GM12892 (cell line): ENCODE measurements around the gene INF2.
"Not testable (repeated sequence)": the region's sequence is repeated elsewhere in the genome, so short reads cannot be mapped to it uniquely, and the experiment has no call there.

Experiments used
- DNase-seq: peaks from one replicate; pipeline ENCODE4 v3.0.0; 2011; ENCODE audit not compliant: insufficient read length
- FAIRE-seq: peaks from 2 replicates; lab custom pipeline; 2011; peaks lifted over from hg19 to GRCh38; lab: Jason Lieb, UNC
- POLR2A ChIP-seq: IDR thresholded peaks from 2 replicates; pipeline ENCODE4 v1.6.1; 2011; ENCODE audit warnings: low read depth, low read length, control low read depth
- POLR2AphosphoS5 ChIP-seq: IDR thresholded peaks from 2 replicates; pipeline ENCODE4 v1.6.1; 2011; ENCODE audit warnings: low read depth, low read length, control low read depth
- TAF1 ChIP-seq: IDR thresholded peaks from 2 replicates; pipeline ENCODE4 v1.6.1; 2011; ENCODE audit warnings: low read depth, mild to moderate bottlenecking, control low read depth, low read length, borderline replicate concordance

INF2 gene

DNA sequence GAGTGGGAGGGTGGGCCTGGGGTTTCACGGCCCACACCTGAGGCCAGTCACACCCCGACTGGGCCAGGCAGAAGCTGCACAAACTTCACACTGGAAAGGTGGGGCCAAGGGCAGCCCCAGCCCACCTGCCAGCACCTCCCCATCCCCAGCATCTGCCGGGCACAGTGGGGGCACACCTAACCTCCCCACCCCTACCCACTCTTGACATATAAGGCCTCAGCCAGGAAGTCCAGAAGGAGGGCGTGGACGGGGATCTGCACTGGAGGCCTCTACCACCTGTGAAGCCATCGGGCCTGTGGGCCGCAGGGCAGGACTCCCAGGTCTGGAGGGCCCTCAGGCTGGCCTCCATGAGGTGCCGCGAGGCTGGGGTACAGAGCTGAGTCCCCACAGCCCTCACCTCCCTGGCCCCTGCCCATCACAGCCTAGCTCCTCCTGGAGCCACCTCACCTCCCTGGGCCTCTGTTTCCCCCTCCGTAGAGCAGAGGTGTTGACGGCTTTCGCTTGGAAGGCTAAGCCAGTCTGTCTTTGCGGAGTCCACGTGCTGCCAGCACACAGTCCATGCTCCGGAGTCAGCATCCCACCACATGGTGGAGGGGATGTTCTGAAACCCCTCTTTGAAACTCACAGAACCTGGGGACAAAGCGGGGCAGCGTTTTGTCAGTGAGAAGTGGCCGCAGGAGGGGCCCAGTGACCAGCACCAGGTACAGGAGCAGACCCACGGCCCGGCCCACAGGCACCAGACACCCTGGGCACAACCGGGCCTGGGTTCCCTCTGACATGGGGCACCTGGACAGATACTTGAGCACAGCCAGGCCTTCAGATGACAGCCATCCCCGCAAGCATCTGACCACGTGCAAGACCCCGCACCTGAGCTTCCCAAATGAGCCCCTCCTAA lies 38.2 kb upstream of the INF2 start:
- no peak for DNase-seq
- FAIRE-seq, result no peak
- TF ChIP-seq POLR2AphosphoS5, result no peak
- no peak for TF ChIP-seq TAF1

DNA sequence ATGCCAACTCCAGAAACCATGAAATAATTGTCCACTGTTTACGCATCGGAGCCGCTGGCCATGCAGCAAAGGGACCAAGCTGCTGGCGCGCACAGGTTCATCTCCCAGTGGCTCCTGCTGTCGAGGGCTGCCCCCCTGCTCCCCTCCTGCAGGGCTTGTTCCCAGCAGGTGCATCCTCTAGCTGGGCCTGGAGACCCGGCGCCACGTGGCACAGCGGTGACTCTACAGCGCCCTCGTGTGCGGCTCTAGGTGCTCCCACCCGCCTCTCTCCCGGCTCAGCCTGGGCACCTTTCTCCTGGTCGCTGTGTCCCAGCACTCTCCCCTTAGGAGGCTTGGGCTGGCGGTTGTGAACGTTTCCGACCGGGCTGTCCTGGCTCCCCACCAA lies 37.5 kb upstream of the INF2 start:
- FAIRE-seq (no peak), DNase-seq (no peak)
- no peak for TF ChIP-seq POLR2A
- no peak for TF ChIP-seq TAF1
- TF ChIP-seq POLR2AphosphoS5, result no peak

DNA sequence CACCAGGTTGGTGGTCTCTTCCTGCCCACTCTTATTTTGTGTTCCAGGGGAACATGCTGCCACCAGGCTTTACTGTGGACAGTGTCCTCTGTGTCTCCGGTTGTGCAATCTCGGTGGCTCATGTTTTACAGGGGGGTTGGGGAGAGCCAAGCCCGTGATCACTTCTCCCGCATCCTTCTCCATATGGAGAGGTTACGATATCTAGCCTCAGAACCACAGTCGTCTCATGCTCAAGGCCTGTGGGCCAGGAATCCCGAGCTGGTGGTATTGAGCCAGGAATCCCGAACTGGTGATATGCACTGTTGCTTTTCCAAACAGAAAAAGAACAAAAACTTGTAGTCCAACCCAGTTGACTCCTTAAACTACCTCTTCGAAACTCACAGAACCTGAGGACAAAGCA lies 37.0 kb upstream of the INF2 start:
- no peak for TF ChIP-seq POLR2A
- no peak for TF ChIP-seq TAF1
- TF ChIP-seq POLR2AphosphoS5, result no peak
- DNase-seq (no peak), FAIRE-seq (no peak)

DNA sequence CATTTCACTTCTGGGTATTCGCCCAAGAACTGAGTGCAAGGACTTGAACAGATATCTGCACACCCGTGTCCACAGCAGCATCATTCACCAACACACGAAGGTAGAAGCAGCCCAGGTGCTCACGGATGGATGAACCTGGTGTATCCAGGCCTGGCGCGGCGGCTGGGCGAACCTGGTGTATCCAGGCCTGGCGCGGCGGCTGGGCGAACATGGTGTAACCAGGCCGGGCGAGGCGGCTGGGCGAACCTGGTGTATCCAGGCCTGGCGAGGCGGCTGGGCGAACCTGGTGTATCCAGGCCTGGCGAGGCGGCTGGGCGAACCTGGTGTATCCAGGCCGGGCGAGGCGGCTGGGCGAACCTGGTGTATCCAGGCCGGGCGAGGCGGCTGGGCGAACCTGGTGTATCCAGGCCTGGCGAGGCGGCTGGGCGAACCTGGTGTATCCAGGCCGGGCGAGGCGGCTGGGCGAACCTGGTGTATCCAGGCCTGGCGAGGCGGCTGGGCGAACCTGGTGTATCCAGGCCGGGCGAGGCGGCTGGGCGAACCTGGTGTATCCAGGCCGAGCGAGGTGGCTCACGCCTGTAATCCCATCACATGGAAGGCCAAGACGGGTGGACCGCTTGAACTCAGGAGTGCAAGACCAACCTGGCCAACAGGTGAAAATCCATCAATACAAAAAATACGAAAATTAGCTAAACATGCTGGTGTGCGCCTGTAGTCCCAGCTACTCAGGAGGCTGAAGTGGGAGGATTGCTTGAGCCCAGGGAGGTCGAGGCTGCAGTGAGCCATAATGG lies 36.1 kb upstream of the INF2 start:
- not testable (repeated sequence) for DNase-seq, FAIRE-seq

DNA sequence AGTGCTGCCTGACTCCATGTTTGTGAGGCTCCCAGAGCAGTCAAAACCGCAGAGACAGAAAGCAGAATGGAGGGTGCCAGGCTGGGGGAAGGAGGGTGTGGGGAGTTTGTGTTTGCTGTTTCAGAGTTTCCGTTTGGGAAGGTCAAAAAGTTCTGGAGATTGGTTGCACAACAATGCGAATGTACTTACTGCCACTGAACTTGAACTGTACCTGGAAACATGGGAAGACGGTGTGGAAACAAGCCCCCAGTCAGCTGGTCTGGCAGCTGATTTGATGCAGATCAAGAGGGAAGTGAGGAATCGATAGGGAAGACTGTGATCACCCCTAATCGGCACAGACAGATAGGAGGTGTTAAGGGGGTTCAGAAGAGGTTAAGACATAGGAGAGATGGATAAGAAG lies 35.3 kb upstream of the INF2 start:
- TF ChIP-seq TAF1 (no peak), POLR2A (no peak), POLR2AphosphoS5 (no peak)
- DNase-seq (no peak), FAIRE-seq (no peak)

DNA sequence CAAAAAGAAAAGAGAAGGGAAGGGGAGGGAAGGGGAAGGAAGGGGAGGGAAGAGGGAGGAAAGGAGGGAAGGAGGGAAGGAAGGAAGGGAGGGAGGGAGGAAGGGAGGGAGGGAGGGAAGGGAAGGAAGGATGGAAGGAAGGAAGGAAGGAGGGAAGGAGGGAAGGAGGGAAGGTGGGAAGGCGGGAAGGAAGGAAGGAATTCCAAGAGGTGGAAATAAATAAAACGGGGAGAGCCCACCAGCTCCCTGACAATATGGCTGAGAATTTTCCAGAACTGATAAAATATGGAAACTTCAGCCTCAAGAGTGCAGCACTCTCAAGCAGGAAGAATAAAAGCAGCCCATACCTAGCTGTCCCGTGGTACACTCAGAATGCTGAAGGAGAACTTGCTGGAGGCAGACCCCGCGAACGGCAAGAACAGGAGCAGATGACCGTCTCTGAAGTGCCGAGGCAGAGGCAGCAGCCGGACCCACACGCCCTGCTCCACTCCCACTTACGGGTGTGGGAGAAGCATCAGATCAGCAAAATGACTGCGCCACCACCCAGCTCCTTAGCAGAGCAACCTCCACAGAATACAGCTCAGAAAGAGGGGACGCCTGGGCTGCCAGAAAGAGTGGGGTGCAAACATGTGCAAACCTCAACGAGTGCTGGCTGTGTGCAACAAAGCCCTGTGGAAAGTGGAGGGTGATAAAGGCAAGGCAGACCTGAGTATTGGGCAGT lies 34.1 kb upstream of the INF2 start:
- TF ChIP-seq POLR2A (no peak), TAF1 (no peak), POLR2AphosphoS5 (no peak)
- DNase-seq (no peak), FAIRE-seq (no peak)

DNA sequence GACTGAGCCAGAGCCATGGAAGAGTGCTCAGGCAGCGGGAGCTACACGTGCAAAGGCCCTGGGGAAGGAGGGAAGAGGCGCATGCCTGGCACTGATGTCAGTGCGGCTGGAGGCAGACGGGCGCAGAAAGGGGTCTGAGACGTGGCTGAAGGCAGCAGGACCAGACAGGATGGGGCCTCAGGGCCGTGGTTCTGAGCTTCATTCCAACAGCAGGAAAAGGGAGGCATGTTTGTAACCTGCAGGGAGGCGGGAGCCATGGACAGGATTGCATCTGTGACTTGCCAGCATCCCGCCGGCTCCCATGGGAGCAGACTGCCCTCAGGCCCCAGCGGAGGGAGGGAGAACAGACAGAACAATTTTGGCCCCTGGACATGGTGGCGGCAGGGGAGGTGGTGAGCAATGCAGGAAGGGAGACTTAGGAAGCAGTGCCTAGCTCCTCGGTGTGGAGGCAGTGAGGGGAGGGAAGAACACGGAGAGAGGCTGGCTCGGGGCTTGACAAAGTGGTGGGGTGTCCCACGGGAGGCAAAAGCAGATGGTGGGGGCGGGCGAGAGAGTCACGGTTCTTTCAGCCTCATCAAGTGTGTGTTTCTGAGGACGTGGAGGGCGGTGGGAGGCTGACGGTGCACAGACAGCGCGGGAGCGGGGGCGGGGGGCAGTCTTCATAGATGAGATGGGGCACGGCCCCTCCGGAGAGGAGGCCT lies 33.3 kb upstream of the INF2 start:
- FAIRE-seq (no peak), DNase-seq (no peak)
- TF ChIP-seq POLR2AphosphoS5 (no peak), TAF1 (no peak), POLR2A (no peak)

DNA sequence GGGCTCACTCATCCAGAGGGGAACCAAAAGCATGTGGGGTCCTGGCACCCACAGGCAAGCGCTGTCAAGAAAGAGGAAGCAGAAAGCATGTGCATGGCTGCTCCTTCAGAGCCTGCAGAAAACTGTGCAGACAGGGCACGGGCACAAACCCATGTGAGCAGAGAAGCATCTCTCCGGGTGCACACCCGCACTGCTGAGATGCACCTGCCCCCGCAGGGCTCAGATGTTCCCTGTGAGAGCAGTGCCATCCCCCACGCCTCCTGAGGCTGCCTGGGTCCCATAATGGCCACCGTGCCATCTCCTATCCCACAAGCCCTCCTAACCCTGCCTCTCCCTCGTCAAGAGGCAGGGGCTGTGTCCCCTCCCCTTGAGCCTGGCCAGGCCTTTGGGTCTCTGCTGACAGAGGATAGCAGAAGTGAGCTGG lies 32.3 kb upstream of the INF2 start:
- DNase-seq (no peak), FAIRE-seq (peak; percentile 89)
- TF ChIP-seq POLR2A, result peak; percentile 35; the same call in 1 of the 2 replicates
- TF ChIP-seq POLR2AphosphoS5, result no peak
- TF ChIP-seq TAF1, result no peak

DNA sequence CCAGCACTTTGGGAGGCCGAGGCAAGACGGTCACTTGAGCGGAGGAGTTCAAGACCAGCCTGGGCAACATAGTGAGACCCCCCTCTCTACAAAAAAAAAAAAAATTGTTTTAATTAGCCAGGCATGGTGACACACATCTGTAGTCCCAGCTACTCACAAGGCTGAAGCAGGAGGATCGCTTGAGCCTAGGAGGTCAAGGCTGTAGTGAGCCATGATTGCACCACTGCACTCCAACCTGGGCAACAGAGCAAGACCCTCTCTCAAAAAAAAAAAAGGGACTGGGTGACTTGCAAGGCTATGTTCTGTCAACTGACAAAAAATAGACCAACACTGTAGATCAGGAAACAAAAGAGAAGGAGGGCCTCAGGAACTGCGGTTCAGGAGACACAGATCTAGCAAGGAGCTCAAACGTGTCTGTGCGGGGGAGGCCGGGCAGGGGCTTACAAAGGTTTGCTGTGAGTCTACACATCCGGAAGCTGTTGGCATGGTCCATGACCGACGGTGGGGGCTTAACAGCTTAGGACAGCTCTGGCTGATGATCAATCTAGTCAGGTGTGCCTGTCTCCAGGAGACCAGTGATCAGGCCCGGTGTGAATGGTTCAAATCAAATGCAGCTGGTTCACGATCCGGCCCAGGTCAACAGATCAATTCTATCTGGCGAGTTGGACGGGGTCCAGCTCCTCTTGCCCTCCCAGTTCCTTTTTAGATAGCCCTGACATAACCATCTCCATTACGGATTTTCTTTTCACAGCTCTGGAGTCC lies 31.7 kb upstream of the INF2 start:
- no peak for TF ChIP-seq POLR2A
- peak; percentile 35; the same call in 1 of the 2 replicates for TF ChIP-seq POLR2AphosphoS5
- TF ChIP-seq TAF1, result no peak
- peak; percentile 97 for FAIRE-seq
- no peak for DNase-seq

DNA sequence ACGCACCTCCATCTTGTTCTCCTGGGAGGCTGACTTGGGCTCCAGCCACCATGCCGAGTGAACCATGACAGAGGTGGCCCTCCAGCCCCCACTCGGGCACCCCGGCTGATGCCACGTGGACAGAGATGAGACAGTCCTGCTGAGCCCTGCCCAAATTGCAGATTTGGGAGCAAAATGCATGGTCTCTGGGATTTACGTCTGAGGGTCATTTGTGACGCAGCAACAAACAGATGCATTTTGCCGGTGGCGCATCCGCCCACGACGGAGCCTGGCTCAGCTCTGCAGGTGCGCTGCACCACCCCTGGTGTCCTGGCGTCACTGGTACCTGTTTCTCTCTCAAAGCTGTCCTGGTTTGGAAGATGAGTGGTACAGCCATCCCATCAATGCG lies 31.1 kb upstream of the INF2 start:
- DNase-seq (no peak), FAIRE-seq (no peak)

DNA sequence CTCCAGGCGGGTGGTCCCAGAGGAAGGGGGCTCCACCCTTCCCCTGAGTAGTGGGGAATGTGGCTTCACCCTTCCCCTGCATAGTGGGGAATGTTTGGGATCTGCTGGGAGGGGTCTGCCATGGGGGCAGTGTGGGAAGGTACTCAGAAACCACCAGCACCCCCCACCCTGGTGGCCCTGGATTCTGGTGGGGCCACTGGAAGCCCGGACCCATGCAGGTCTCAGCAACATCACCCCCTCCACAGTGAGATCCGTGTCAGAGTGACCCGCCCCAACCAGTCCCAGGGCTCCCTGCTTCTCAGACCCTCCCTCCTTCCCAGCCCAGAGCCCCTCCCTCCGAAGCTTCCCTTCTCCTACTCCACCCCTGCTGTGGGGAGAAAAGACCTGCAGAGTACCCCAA lies 30.3 kb upstream of the INF2 start:
- DNase-seq (no peak), FAIRE-seq (no peak)
- TF ChIP-seq POLR2AphosphoS5 (no peak), POLR2A (no peak), TAF1 (no peak)

More for the DNA sequence above, 31.1 kb upstream of the INF2 start:
- TF ChIP-seq TAF1, result no peak
- no peak for TF ChIP-seq POLR2AphosphoS5
- no peak for TF ChIP-seq POLR2A
